H9 (cell line): ENCODE data around the gene NACC2. TPM values are rescaled to one million over a fixed set of nuclear protein-coding genes. Genes with fewer than 3 reads are reported as not detected.

Experiments used
- DNase-seq: peaks from one replicate; pipeline ENCODE4 v3.0.0-alpha.2; 2017
- H2AFZ ChIP-seq: one replicate; pipeline ENCODE4 v1.6.1; 2013; ENCODE audit warnings: mild to moderate bottlenecking, low read length, control low read depth, moderate library complexity
- H2AK5ac ChIP-seq: 2 replicates; pipeline ENCODE4 v1.6.1; 2013; ENCODE audit warnings: low read length, control low read depth, mixed read lengths; ENCODE audit not compliant: insufficient read length
- H2BK120ac ChIP-seq: one replicate; pipeline ENCODE4 v1.6.1; 2013; ENCODE audit warnings: low read depth, mild to moderate bottlenecking, low read length, control low read depth, inconsistent platforms; ENCODE audit not compliant: poor library complexity, severe bottlenecking
- H2BK12ac ChIP-seq: 2 replicates; pipeline ENCODE4 v1.6.1; 2013; ENCODE audit warnings: low read length, control low read depth, mixed read lengths, low read depth; ENCODE audit not compliant: insufficient read length
- H2BK15ac ChIP-seq: 2 replicates; pipeline ENCODE4 v1.6.1; 2013; ENCODE audit warnings: low read depth, low read length, control low read depth
- H2BK20ac ChIP-seq: one replicate; pipeline ENCODE4 v1.6.1; 2013; ENCODE audit warnings: low read depth, mild to moderate bottlenecking, low read length, control low read depth, inconsistent platforms; ENCODE audit not compliant: poor library complexity, severe bottlenecking
- H2BK5ac ChIP-seq: 2 replicates; pipeline ENCODE4 v1.6.1; 2013; ENCODE audit warnings: low read length, control low read depth, mixed read lengths; ENCODE audit not compliant: insufficient read length
- H3K14ac ChIP-seq: 2 replicates; pipeline ENCODE4 v1.6.1; 2013; ENCODE audit warnings: low read length, control low read depth; ENCODE audit not compliant: insufficient read depth
- H3K18ac ChIP-seq: 2 replicates; pipeline ENCODE4 v1.6.1; 2013; ENCODE audit warnings: low read depth, mild to moderate bottlenecking, mixed read lengths, low read length, control low read depth; ENCODE audit not compliant: insufficient read length
- H3K23ac ChIP-seq: 2 replicates; pipeline ENCODE4 v1.6.1; 2013; ENCODE audit warnings: low read length, control low read depth, mixed read lengths, low read depth; ENCODE audit not compliant: insufficient read length
- H3K23me2 ChIP-seq: 2 replicates; pipeline ENCODE4 v1.6.1; 2013; ENCODE audit warnings: low read depth, mild to moderate bottlenecking, mixed read lengths, low read length, control low read depth; ENCODE audit not compliant: insufficient read length, poor library complexity, severe bottlenecking
- H3K27ac ChIP-seq: 2 replicates; pipeline ENCODE4 v1.5.1; 2013; ENCODE audit warnings: low read length, control low read depth, mixed read lengths, low read depth; ENCODE audit not compliant: insufficient read length
- H3K27me3 ChIP-seq: 2 replicates; pipeline ENCODE4 v1.6.1; 2013; ENCODE audit warnings: low read length, control low read depth, inconsistent platforms; ENCODE audit not compliant: insufficient read depth
- H3K4ac ChIP-seq: 2 replicates; pipeline ENCODE4 v1.6.1; 2013; ENCODE audit warnings: low read depth, mild to moderate bottlenecking, control low read depth, inconsistent platforms, low read length, moderate library complexity
- H3K4me1 ChIP-seq: 2 replicates; pipeline ENCODE4 v1.6.1; 2013; ENCODE audit warnings: low read length, control low read depth, inconsistent platforms; ENCODE audit not compliant: insufficient read depth
- H3K4me2 ChIP-seq: 2 replicates; pipeline ENCODE4 v1.6.1; 2013; ENCODE audit warnings: low read length, control low read depth, mixed read lengths; ENCODE audit not compliant: insufficient read length, insufficient read depth
- H3K56ac ChIP-seq: 2 replicates; pipeline ENCODE4 v1.6.1; 2013; ENCODE audit warnings: low read depth, mild to moderate bottlenecking, mixed read lengths, low read length, control low read depth; ENCODE audit not compliant: insufficient read length
- H3K79me1 ChIP-seq: 2 replicates; pipeline ENCODE4 v1.6.1; 2013; ENCODE audit warnings: low read depth, mild to moderate bottlenecking, moderate library complexity, low read length, control low read depth, inconsistent platforms; ENCODE audit not compliant: insufficient read depth, poor library complexity, severe bottlenecking
- H3K79me2 ChIP-seq: 2 replicates; pipeline ENCODE4 v1.6.1; 2013; ENCODE audit warnings: low read length, control low read depth, inconsistent platforms; ENCODE audit not compliant: insufficient read depth
- H3K9ac ChIP-seq: 2 replicates; pipeline ENCODE4 v1.6.1; 2013; ENCODE audit warnings: low read length, control low read depth, mixed read lengths; ENCODE audit not compliant: insufficient read length; ENCODE audit errors: extremely low read depth
- H3K9me3 ChIP-seq: one replicate; pipeline ENCODE4 v1.6.1; 2013; ENCODE audit warnings: low read depth, low read length, inconsistent platforms; ENCODE audit not compliant: control insufficient read depth
- H3T11ph ChIP-seq: one replicate; pipeline ENCODE4 v1.6.1; 2013; ENCODE audit warnings: mild to moderate bottlenecking, low read length, control low read depth, inconsistent platforms
- H4K20me1 ChIP-seq: one replicate; pipeline ENCODE4 v1.6.1; 2013; ENCODE audit not compliant: control insufficient read depth, insufficient read length, insufficient read depth
- H4K5ac ChIP-seq: 2 replicates; pipeline ENCODE4 v1.6.1; 2013; ENCODE audit warnings: low read depth, mild to moderate bottlenecking, mixed read lengths, low read length, control low read depth; ENCODE audit not compliant: insufficient read length
- H4K8ac ChIP-seq: replicated peaks from 2 replicates; pipeline ENCODE4 v1.6.1; 2013; ENCODE audit warnings: low read length, control low read depth, mixed read lengths, low read depth; ENCODE audit not compliant: insufficient read length
- H4K91ac ChIP-seq: 2 replicates; pipeline ENCODE4 v1.6.1; 2013; ENCODE audit warnings: low read depth, mild to moderate bottlenecking, moderate library complexity, mixed read lengths, low read length, control low read depth; ENCODE audit not compliant: insufficient read length
- H3K27ac Mint-ChIP-seq, 3 experiments: 2 replicates in 2 of 3; 3 replicates in 1 of 3; pipeline ENCODE4 v1.8.0; 2020 to 2021; ENCODE audit warnings: mixed read lengths in 3 of 3, mild to moderate bottlenecking in 1 of 3, moderate library complexity in 1 of 3
- H3K27me3 Mint-ChIP-seq: 2 replicates; pipeline ENCODE4 v1.8.0; 2021; ENCODE audit warnings: low read depth, mild to moderate bottlenecking, moderate library complexity, mixed read lengths
- H3K36me3 Mint-ChIP-seq, 3 experiments: 2 replicates in 2 of 3; 3 replicates in 1 of 3; pipeline ENCODE4 v1.8.0; 2020 to 2021; ENCODE audit warnings: low read depth in 3 of 3, mixed read lengths in 3 of 3; ENCODE audit not compliant: insufficient read depth in 1 of 3
- H3K4me1 Mint-ChIP-seq, 2 experiments: 2 replicates each; pipeline ENCODE4 v1.8.0; 2020; ENCODE audit warnings: mixed read lengths in 2 of 2
- H3K4me3 Mint-ChIP-seq, 2 experiments: 2 replicates in 1 of 2; 3 replicates in 1 of 2; pipeline ENCODE4 v1.8.0; 2020 to 2021; ENCODE audit warnings: mild to moderate bottlenecking in 2 of 2, mixed read lengths in 2 of 2, moderate library complexity in 1 of 2
- H3K9me3 Mint-ChIP-seq, 2 experiments: 2 replicates in 1 of 2; 3 replicates in 1 of 2; pipeline ENCODE4 v1.8.0; 2020; ENCODE audit warnings: mild to moderate bottlenecking in 2 of 2, mixed read lengths in 2 of 2, moderate library complexity in 1 of 2
- WGBS: extraction: QIAGEN DNeasy Blood & Tissue Kit; methylation state at CpG from one replicate; pipeline ENCODE4 v1.1.7; 2013; ENCODE audit warnings: missing lambda C conversion rate, low lambda C conversion rate, mixed read lengths; ENCODE audit not compliant: insufficient read length; ENCODE audit errors: extremely low coverage; 5-methylcytosine and 5-hydroxymethylcytosine counted together
- total RNA-seq: library from RNA; stranded (reverse); gene quantifications from 2 replicates; pipeline ENCODE4 v1.2.1, GENCODE V29; 2021
- TF ChIP-seq, protein P1 (sequence below): fragments of 200-600 bp; sonication (generic); conservative IDR thresholded peaks from 3 replicates; pipeline ENCODE4 v1.8.0; 2021; ENCODE audit warnings: antibody characterized with exemption, mild to moderate bottlenecking

The NACC2 gene
- total RNA-seq, 1 experiment from 2014 or later = 11.5 TPM

DNA sequence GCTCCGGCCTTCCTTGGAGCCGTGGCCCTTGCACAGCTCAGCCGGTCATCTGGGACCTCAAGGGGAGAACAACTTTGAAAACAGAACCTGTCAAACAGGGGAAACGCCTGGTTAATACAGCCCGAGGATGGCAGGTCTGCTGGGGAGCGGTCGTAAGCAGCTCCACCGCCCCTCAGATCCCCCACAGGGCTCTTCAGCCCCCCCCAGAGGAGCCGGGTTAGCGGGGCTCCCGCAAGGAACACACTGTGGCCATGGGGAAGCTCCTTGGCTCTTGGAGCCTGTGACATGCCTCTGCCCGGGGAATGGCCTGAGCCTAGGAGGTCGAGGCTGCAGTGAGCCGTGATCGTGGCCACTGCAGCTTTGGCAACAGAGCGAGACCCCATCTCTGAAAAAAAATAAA lies 16.8 kb upstream of the NACC2 start:
- no peak overlapping the region for H2BK120ac ChIP-seq
- H2BK5ac ChIP-seq = no peak overlapping the region
- H3K27me3 ChIP-seq = no peaks in the 10 kb centered on the region
- peaks cover 26 to 32% of the 10 kb centered on the region in 2 experiments for H3K4me1 Mint-ChIP-seq
- no peak overlapping the region for H3K4ac ChIP-seq
- no peak overlapping the region for H3K23ac ChIP-seq
- H2AFZ ChIP-seq = no peak overlapping the region
- H3K79me1 ChIP-seq = no peaks in the 10 kb centered on the region
- H3K4me2 ChIP-seq = no peak overlapping the region
- H3K9ac ChIP-seq = no peak overlapping the region
- peaks cover 1 to 18% (median 17%) of the 10 kb centered on the region in 3 experiments; a peak in 5 of 7 replicates for H3K36me3 Mint-ChIP-seq
- H3K9me3 Mint-ChIP-seq = no peaks in the 10 kb centered on the region
- H4K5ac ChIP-seq = no peak overlapping the region
- H2BK12ac ChIP-seq = no peak overlapping the region
- no peak overlapping the region for H4K91ac ChIP-seq
- H2AK5ac ChIP-seq = no peak overlapping the region
- H4K20me1 ChIP-seq = no peaks in the 10 kb centered on the region
- H2BK20ac ChIP-seq = no peak overlapping the region
- H4K8ac ChIP-seq = no peak overlapping the region
- no peaks in the 10 kb centered on the region for H3K79me2 ChIP-seq
- no peak overlapping the region for H3K4me3 Mint-ChIP-seq
- no peak overlapping the region for H3K56ac ChIP-seq
- no peak overlapping the region for H3K27ac ChIP-seq
- no peaks in the 10 kb centered on the region for H3K9me3 ChIP-seq
- no peak overlapping the region; a peak in 1 of 7 replicates for H3K27ac Mint-ChIP-seq
- H3T11ph ChIP-seq = no peak overlapping the region
- no peaks in the 10 kb centered on the region for H3K27me3 Mint-ChIP-seq
- WGBS = no CpG with 5 or more reads among the region's 16 CpGs
- no peak overlapping the region for H3K18ac ChIP-seq
- no peak overlapping the region for H3K14ac ChIP-seq
- peak; percentile 36 for DNase-seq
- H3K4me1 ChIP-seq = no peaks in the 10 kb centered on the region; the same call in 1 of the 2 replicates
- TF ChIP-seq, protein P1, sequence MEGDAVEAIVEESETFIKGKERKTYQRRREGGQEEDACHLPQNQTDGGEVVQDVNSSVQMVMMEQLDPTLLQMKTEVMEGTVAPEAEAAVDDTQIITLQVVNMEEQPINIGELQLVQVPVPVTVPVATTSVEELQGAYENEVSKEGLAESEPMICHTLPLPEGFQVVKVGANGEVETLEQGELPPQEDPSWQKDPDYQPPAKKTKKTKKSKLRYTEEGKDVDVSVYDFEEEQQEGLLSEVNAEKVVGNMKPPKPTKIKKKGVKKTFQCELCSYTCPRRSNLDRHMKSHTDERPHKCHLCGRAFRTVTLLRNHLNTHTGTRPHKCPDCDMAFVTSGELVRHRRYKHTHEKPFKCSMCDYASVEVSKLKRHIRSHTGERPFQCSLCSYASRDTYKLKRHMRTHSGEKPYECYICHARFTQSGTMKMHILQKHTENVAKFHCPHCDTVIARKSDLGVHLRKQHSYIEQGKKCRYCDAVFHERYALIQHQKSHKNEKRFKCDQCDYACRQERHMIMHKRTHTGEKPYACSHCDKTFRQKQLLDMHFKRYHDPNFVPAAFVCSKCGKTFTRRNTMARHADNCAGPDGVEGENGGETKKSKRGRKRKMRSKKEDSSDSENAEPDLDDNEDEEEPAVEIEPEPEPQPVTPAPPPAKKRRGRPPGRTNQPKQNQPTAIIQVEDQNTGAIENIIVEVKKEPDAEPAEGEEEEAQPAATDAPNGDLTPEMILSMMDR = no peak
- H2BK15ac ChIP-seq = no peak overlapping the region
- H3K23me2 ChIP-seq = no peaks in the 10 kb centered on the region
